Tibial nerve (tissue), 4 donors: ENCODE measurements around the gene DISC1. TPM values are rescaled to one million over a fixed set of nuclear protein-coding genes. Genes with fewer than 3 reads are reported as not detected.

Experiments
- DNase-seq, 2 donors: peaks; one replicate each; pipeline ENCODE4 v3.0.0-alpha.2; 2019; ENCODE audit warnings: low spot score in 2 of 2
- H3K27ac ChIP-seq, 4 donors: fragments of 200-600 bp; sonication (generic) in 3 of 4; one replicate each; pipeline ENCODE4 v1.5.1; 2017 to 2019; ENCODE audit warnings: mild to moderate bottlenecking in 1 of 4
- H3K27me3 ChIP-seq, 2 donors: fragments of 200-600 bp; sonication (generic) in 1 of 2; one replicate each; pipeline versions ENCODE4 v1.5.1 to v1.6.0; 2017 to 2019
- H3K36me3 ChIP-seq, 3 donors: fragments of 200-600 bp; sonication (generic); one replicate each; pipeline ENCODE4 v1.5.1; 2018 to 2019
- H3K4me1 ChIP-seq, 4 donors: fragments of 200-600 bp; sonication (generic) in 3 of 4; one replicate each; pipeline ENCODE4 v1.5.1; 2017 to 2019
- H3K4me3 ChIP-seq, 4 donors: fragments of 200-600 bp; sonication (generic) in 3 of 4; one replicate each; pipeline ENCODE4 v1.5.1; 2017 to 2019; ENCODE audit warnings: mild to moderate bottlenecking in 1 of 4, moderate library complexity in 1 of 4
- H3K9me3 ChIP-seq, 4 donors: fragments of 200-600 bp; sonication (generic) in 3 of 4; one replicate each; pipeline ENCODE4 v1.5.1; 2017 to 2019
- CTCF ChIP-seq, 5 experiments: fragments of 200-600 bp in 3 of 5; fragments of 450-650 bp in 2 of 5; sonication (generic) in 3 of 5; IDR thresholded peaks; one replicate each; pipeline ENCODE4 v1.5.1; 2016 to 2019; ENCODE audit warnings: antibody characterized with exemption in 5 of 5, mild to moderate bottlenecking in 3 of 5, moderate library complexity in 2 of 5
- EP300 ChIP-seq, 2 donors: sonication (generic); formaldehyde crosslinking; IDR thresholded peaks; one replicate each; pipeline ENCODE4 v1.6.1; 2017; ENCODE audit warnings: antibody characterized with exemption in 2 of 2, mild to moderate bottlenecking in 1 of 2
- POLR2A ChIP-seq, 2 donors: fragments of 450-650 bp; IDR thresholded peaks; one replicate each; pipeline ENCODE4 v1.6.1; 2017; ENCODE audit warnings: antibody characterized with exemption in 2 of 2, mild to moderate bottlenecking in 2 of 2, moderate library complexity in 2 of 2
- WGBS, 2 donors: methylation state at CpG; one replicate each; pipeline ENCODE4 v1.1.5; 2018; 5-methylcytosine and 5-hydroxymethylcytosine counted together
- total RNA-seq, 4 donors: library from RNA; depleted of rRNA; stranded (reverse); fragments of >200 nt; gene quantifications; one replicate each; pipeline ENCODE4 v1.1.0, GENCODE V29; 2016

Gene DISC1
- total RNA-seq, 4 donors from 2014 or later: 29.9 to 39.0 (median 32.7) TPM

GRCh38 chr1:231890791-231891190, 264.2 kb downstream of the DISC1 start:
- WGBS, 2 donors: 84 to 90% methylated on average over 4 of the region's 4 CpGs
- Histone ChIP-seq H3K36me3 (peaks cover 0 to 5% (median 0%) of the 10 kb centered on the region in 3 donors), H3K4me3 (no peak overlapping the region), H3K27me3 (no peaks in the 10 kb centered on the region), H3K27ac (no peak overlapping the region), H3K4me1 (no peaks in the 10 kb centered on the region), H3K9me3 (peaks cover 0 to 5% (median 0%) of the 10 kb centered on the region in 4 donors)
- no peak for TF ChIP-seq CTCF (IDR thresholded peaks at IDR 0.05)
- TF ChIP-seq POLR2A (IDR thresholded peaks at IDR 0.05): no peak
- TF ChIP-seq EP300 (IDR thresholded peaks at IDR 0.05): no peak
- DNase-seq: no peak

GRCh38 chr1:231893400-231894102, 267.0 kb downstream of the DISC1 start:
- DNase-seq: no peak

GRCh38 chr1:231896806-231897205, 270.2 kb downstream of the DISC1 start:
- no peak for TF ChIP-seq CTCF (IDR thresholded peaks at IDR 0.05)
- no peak for TF ChIP-seq POLR2A (IDR thresholded peaks at IDR 0.05)
- TF ChIP-seq EP300 (IDR thresholded peaks at IDR 0.05): no peak
- Histone ChIP-seq H3K4me1 (no peaks in the 10 kb centered on the region), H3K9me3 (peaks cover 0 to 5% (median 0%) of the 10 kb centered on the region in 4 donors), H3K4me3 (no peak overlapping the region), H3K27ac (no peak overlapping the region), H3K36me3 (peaks cover 0 to under 1% (median 0%) of the 10 kb centered on the region in 3 donors), H3K27me3 (no peaks in the 10 kb centered on the region)
- no peak for DNase-seq
- 96 to 97% methylated on average over 4 of the region's 4 CpGs for WGBS, 2 donors

More at GRCh38 chr1:231893400-231894102, 267.0 kb downstream of the DISC1 start:
- H3K27me3 ChIP-seq: no peaks in the 10 kb centered on the region
- 92 to 94% methylated on average over 7 of the region's 7 CpGs for WGBS, 2 donors
- no peaks in the 10 kb centered on the region for H3K4me1 ChIP-seq
- peaks cover 0 to 5% (median 0%) of the 10 kb centered on the region in 3 donors for H3K36me3 ChIP-seq
- H3K4me3 ChIP-seq: no peak overlapping the region
- TF ChIP-seq CTCF (IDR thresholded peaks at IDR 0.05) (no peak), POLR2A (IDR thresholded peaks at IDR 0.05) (no peak), EP300 (IDR thresholded peaks at IDR 0.05) (no peak)
- H3K9me3 ChIP-seq: peaks cover 0 to 5% (median 0%) of the 10 kb centered on the region in 4 donors
- no peak overlapping the region for H3K27ac ChIP-seq

- no peaks in the 10 kb centered on the region for H3K4me1 ChIP-seq
- H3K9me3 ChIP-seq: peaks cover 0 to under 1% (median 0%) of the 10 kb centered on the region in 4 donors
- 91 to 98% methylated on average over 2 of the region's 2 CpGs for WGBS, 2 donors
- TF ChIP-seq EP300 (IDR thresholded peaks at IDR 0.05) (no peak), CTCF (IDR thresholded peaks at IDR 0.05) (no peak), POLR2A (IDR thresholded peaks at IDR 0.05) (no peak)
- DNase-seq: no peak
- H3K27me3 ChIP-seq: no peaks in the 10 kb centered on the region
- H3K36me3 ChIP-seq: peaks cover 0 to 7% (median 0%) of the 10 kb centered on the region in 3 donors
- H3K27ac ChIP-seq: no peak overlapping the region
- H3K4me3 ChIP-seq: no peak overlapping the region
Measured at GRCh38 chr1:231899046-231899445, 272.5 kb downstream of the DISC1 start.

GRCh38 chr1:231899713-231900435, 273.3 kb downstream of the DISC1 start:
- H3K36me3 ChIP-seq: peaks cover 0 to 7% (median 0%) of the 10 kb centered on the region in 3 donors
- peaks cover 0 to 6% (median 0%) of the 10 kb centered on the region in 4 donors for H3K9me3 ChIP-seq
- no peaks in the 10 kb centered on the region for H3K27me3 ChIP-seq
- no peak overlapping the region for H3K27ac ChIP-seq
- H3K4me3 ChIP-seq: no peak overlapping the region
- no peak for TF ChIP-seq CTCF (IDR thresholded peaks at IDR 0.05)
- TF ChIP-seq POLR2A (IDR thresholded peaks at IDR 0.05): no peak
- no peak for TF ChIP-seq EP300 (IDR thresholded peaks at IDR 0.05)
- no peaks in the 10 kb centered on the region for H3K4me1 ChIP-seq
- DNase-seq: no peak
- 59 to 60% methylated on average over 9 of the region's 9 CpGs for WGBS, 2 donors
